ENCODE results near the gene XCL2. TPM values are rescaled to one million over a fixed set of nuclear protein-coding genes. Genes with fewer than 3 reads are reported as not detected.

Gene XCL2
- total RNA-seq, 2 donors from 2014 or later: 1.5 to 4.9 TPM

DNA sequence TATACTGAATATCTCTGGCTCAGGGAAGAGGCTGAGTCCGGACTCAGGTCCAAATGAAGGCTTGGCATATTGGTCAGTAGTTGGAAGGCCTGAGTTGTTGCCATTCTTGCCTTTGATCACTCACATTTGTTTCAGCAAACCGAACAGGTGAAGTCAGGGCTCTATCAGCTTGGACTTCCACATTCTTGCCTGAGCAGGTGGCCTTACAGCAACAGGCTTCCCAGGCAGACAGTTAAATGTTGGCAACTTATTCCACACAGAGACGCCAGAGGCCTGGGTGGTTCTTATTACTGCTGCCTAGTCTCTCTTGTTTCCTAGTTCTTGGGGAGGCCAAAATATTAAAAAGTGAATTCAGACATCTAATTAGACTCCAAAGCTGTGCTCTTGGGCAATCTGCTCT lies 36.6 kb downstream of the XCL2 start:
- DNase-seq (ENCODE audit: low spot score in 2 of 2): no peak
- no peak for ATAC-seq
- H3K9me3 Mint-ChIP-seq: peaks cover 0 to 9% of the 10 kb centered on the region in 2 donors
- H3K36me3 Mint-ChIP-seq: no peaks in the 10 kb centered on the region
- H3K27ac Mint-ChIP-seq: no peak overlapping the region

DNA sequence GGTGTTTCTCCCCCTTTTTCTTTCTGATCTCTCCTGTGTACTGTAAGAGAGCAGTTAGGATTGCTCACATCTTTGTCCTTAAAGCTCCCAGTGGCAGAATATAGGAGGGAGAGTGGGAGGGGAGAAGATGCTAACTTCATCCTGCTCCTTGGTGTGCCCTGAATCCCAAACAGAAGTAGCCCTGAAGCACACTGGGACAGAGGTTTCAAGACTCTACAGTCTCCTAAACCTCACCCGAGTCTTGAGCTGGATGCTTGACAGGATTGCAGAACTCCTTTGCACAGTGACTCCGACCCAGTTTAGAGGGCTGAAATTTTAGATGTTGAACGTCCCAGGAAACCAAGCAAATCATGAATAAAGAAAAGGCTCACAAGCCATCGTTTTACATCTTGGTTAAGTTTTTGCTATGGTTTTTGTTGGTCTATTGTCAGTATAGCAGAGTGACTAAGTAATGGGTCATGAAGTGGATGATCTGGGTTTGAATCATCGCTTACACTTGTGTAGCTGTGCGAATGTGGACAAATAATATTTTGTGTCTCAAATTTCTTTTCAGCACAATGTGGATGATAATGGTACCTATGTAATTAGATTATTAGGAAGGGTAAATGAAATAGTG lies 37.5 kb downstream of the XCL2 start:
- H3K27ac Mint-ChIP-seq: no peak overlapping the region
- no peaks in the 10 kb centered on the region for H3K36me3 Mint-ChIP-seq
- DNase-seq (ENCODE audit: low spot score in 2 of 2) (no peak), ATAC-seq (peak in 1 of 2 donors; percentile 62)
- H3K9me3 Mint-ChIP-seq: peaks cover 0 to 9% of the 10 kb centered on the region in 2 donors

DNA sequence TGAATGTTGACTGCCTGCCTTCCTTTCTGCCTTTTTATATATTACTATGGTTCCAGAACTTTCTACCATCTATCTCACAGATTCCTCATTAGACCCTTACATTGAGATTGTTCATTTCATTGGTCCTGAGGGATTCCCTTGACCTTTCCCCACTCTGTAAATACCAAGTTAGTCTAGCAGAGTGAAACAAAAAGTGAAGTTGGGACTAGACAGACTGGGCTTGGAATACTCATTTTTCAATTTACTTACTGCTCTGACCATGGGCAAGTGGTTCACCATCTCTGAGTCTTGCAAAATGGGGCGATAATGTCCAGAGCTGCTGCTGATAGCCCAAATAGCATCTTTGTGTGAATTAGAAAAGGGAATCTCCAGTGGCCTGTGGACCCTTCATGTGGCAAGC lies 38.8 kb downstream of the XCL2 start:
- Mint-ChIP-seq H3K9me3 (peaks cover 0 to 9% of the 10 kb centered on the region in 2 donors), H3K27ac (no peak overlapping the region), H3K36me3 (no peaks in the 10 kb centered on the region)
- DNase-seq (ENCODE audit: low spot score in 2 of 2) (no peak), ATAC-seq (no peak)

GRCh38 chr1:168504064-168504837 lies 39.5 kb downstream of the XCL2 start:
- peaks cover 0 to 9% of the 10 kb centered on the region in 2 donors for H3K9me3 Mint-ChIP-seq
- DNase-seq (ENCODE audit: low spot score in 2 of 2): no peak
- no peaks in the 10 kb centered on the region for H3K36me3 Mint-ChIP-seq
- H3K27ac Mint-ChIP-seq: no peak overlapping the region
- peak; percentile 88 to 90 for ATAC-seq

DNA sequence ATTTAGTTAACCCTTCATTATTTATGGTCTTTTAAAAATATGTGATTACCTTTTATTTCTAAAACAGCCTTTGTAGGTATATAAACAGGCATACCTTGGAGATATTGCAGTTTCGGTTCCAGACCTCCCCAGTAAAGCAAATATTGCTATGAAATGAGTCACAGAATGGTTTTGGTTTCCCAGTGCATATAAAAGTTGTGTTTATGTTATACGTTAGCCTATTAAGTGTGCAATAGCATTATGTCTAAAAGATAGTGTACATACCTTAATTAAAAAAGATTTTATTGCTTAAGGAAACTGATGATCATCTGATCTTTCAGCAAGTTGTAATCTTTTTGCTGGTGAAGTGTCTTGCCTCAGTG lies 44.1 kb downstream of the XCL2 start:
- ATAC-seq: peak in 1 of 2 donors; percentile 46
- peaks cover 0 to 5% of the 10 kb centered on the region in 2 donors for H3K9me3 Mint-ChIP-seq
- H3K27ac Mint-ChIP-seq: no peak overlapping the region

DNA sequence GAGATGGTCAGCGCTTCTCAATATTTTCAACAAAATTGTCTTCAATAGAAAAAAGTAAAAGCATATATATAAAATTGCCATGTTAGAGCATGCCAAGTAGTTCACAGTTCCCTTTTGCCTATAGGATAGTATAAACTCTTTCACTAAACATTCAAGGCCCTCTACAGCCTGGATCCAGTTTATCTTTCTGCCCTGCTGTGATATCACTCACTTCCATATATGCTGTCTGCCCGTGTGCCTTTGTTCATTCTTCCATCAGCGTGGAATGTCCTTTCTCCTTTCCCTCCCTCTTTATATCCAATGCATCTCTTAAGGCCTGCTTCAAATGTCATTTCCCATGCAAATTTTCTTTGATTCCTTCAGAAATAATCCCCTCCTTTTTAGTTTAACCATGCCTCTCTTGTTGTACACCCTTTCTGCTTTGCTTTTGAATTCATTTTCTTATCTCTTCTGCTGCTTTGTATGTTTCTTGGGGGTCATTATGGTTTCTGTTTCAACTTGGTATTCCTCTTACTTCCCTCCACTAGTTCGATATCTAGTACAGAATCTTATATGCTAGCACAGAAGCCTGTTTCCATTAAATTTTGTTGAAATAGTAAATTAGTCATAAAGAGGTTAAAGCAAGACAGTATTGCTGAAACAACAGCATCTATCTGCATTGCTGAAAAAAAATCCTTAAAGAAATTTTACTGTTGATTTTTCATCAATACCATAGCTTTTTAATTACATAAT lies 44.7 kb downstream of the XCL2 start:
- ATAC-seq (no peak), DNase-seq (ENCODE audit: low spot score in 2 of 2) (no peak)
- Mint-ChIP-seq H3K36me3 (no peaks in the 10 kb centered on the region), H3K9me3 (peaks cover 0 to 5% of the 10 kb centered on the region in 2 donors), H3K27ac (no peak overlapping the region)

More for the DNA sequence above, 44.1 kb downstream of the XCL2 start:
- H3K36me3 Mint-ChIP-seq: no peaks in the 10 kb centered on the region
- DNase-seq (ENCODE audit: low spot score in 2 of 2): no peak

DNA sequence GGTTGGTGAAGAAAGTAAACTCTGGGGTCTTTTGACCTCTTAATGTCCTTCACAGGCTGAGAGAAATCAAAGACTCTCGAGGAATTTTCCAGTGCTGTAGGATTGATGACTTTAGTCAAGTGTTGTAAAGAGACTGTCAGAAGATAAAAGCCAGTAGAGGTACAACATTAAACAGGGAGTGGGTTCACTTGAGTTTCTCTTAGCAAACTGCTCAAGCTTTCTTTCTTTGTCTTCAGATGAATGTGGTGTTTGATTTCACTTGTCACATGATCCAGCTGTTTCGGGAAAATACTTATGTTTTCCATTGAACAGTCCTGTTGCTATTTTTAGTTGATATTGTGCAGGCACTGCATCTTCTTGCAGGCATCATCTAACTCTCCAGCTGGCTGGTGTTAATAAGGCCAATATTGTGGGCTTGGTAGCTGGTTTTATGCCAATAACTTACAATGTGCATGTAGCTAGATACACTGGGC lies 45.6 kb downstream of the XCL2 start:
- H3K36me3 Mint-ChIP-seq: no peaks in the 10 kb centered on the region
- H3K9me3 Mint-ChIP-seq: no peaks in the 10 kb centered on the region
- DNase-seq (ENCODE audit: low spot score in 2 of 2) (no peak), ATAC-seq (no peak)
- H3K27ac Mint-ChIP-seq: no peak overlapping the region

DNA sequence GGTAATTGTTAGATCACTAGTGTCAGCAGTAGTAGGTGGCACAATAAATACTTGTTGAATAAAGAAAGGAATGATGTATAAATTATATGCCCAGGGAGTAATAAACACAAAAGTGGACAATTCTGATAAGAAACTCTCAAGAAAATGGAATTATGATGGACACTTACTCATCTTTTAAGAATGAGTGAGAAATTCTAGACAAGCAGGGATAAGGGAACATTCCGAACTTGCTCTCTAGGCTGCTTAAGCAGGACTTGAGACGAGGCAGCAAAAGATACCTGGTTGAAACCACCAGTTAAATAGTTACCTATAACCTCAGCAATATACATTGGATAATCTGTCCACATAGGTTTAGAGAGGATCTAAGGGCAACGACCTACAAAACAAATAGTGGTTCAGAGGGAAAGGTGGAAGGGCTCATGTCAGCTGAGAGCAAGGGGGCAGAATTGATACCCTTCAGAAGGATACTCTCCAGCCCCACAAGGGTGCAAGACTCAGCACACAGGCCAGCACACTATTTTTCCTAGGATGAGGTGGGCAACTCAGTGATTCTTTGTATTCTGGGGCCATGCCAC lies 46.3 kb downstream of the XCL2 start:
- DNase-seq (ENCODE audit: low spot score in 2 of 2) (no peak), ATAC-seq (no peak)
- no peaks in the 10 kb centered on the region for H3K9me3 Mint-ChIP-seq
- H3K36me3 Mint-ChIP-seq: no peaks in the 10 kb centered on the region
- H3K27ac Mint-ChIP-seq: no peak overlapping the region

GRCh38 chr1:168491527-168492164 lies 52.2 kb downstream of the XCL2 start:
- H3K27ac Mint-ChIP-seq: no peak overlapping the region
- no peaks in the 10 kb centered on the region for H3K9me3 Mint-ChIP-seq
- ATAC-seq (no peak), DNase-seq (ENCODE audit: low spot score in 2 of 2) (no peak)
- H3K36me3 Mint-ChIP-seq: no peaks in the 10 kb centered on the region

Other genes starting within 250 kb of the XCL2 start
- gene XCL1, start 32.6 kb upstream of the XCL2 start, total RNA-seq: 1 to 10 TPM in 1 of 2 donors, not detected in 1; 5.9 TPM
- gene DPT, start 185.2 kb upstream of the XCL2 start, total RNA-seq: not detected

Data from activated naive CD4-positive, alpha-beta T cell treated with anti-CD3 and anti-CD28 coated beads, Interleukin-2, amount 50 U/mL, for 72 hours (primary cell).